ENCODE measurements around the gene PRLHR. TPM values are rescaled to one million over a fixed set of nuclear protein-coding genes. Genes with fewer than 3 reads are reported as not detected.

The PRLHR gene
- total RNA-seq, 2 experiments from 2014 or later, result not detected

- DNase-seq, result no peak
- Mint-ChIP-seq H3K27me3 (peaks cover 17% of the 10 kb centered on the region), H3K4me3 (no peak overlapping the region), H3K9me3 (no peaks in the 10 kb centered on the region), H3K27ac (no peak overlapping the region), H3K4me1 (peaks cover 8% of the 10 kb centered on the region), H3K36me3 (ENCODE audit: low read depth) (no peaks in the 10 kb centered on the region)
- CTCF ChIA-PET, result no interaction called here
- POLR2A ChIA-PET, result no interaction called here
Measured at GRCh38 chr10:118565301-118566075, 30.0 kb downstream of the PRLHR start.

- ChIA-PET POLR2A (no interaction called here), CTCF (no interaction called here)
- H3K4me3 Mint-ChIP-seq, result no peak overlapping the region
- peaks cover 8% of the 10 kb centered on the region for H3K4me1 Mint-ChIP-seq
- no peak for DNase-seq
- H3K27ac Mint-ChIP-seq, result no peak overlapping the region
- no peaks in the 10 kb centered on the region for H3K9me3 Mint-ChIP-seq
- no peaks in the 10 kb centered on the region for H3K36me3 Mint-ChIP-seq (ENCODE audit: low read depth)
- H3K27me3 Mint-ChIP-seq, result peaks cover 19% of the 10 kb centered on the region
Measured at GRCh38 chr10:118564652-118565051, 30.8 kb downstream of the PRLHR start.

- no peak for DNase-seq
- H3K27me3 Mint-ChIP-seq, result peaks cover 19% of the 10 kb centered on the region
- H3K36me3 Mint-ChIP-seq (ENCODE audit: low read depth), result no peaks in the 10 kb centered on the region
- H3K27ac Mint-ChIP-seq, result no peak overlapping the region
- H3K9me3 Mint-ChIP-seq, result no peaks in the 10 kb centered on the region
- H3K4me3 Mint-ChIP-seq, result no peak overlapping the region
- ChIA-PET CTCF (interaction anchor here (1.1 kb wide), 1 partner anchor 13 kb away, joined by 3 read pairs; no protein-coding TSS in a partner anchor), POLR2A (no interaction called here)
- H3K4me1 Mint-ChIP-seq, result peaks cover 7% of the 10 kb centered on the region
Measured at GRCh38 chr10:118564114-118564513, 31.3 kb downstream of the PRLHR start.

DNA sequence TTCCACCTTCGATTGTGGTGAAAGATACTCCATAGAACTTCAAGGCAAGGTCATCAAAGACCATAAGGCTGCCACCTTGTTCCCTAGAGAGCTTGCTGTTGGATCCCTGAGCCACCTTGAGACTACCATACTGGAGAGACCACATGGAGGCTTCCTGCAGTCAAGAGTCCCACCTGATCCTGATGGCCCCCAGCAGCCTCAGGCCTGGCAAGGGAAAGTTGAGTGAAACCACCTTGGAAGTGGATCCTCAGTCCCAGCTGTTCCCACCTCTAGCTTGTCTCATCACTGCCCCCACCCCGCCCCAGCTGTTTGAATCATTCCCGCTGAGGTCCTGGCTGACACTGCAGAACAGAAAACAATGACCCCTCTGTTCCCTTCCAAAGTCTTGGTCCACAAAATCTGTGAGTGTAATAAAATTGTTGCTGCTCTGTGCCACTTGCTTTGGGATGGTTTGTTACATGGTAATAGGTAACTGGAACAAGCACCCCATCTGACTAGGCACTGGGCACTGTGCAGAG lies 32.0 kb downstream of the PRLHR start:
- Mint-ChIP-seq H3K9me3 (no peaks in the 10 kb centered on the region), H3K27me3 (peaks cover 22% of the 10 kb centered on the region), H3K36me3 (ENCODE audit: low read depth) (no peaks in the 10 kb centered on the region), H3K27ac (no peak overlapping the region), H3K4me1 (peaks cover 2% of the 10 kb centered on the region), H3K4me3 (no peak overlapping the region)
- DNase-seq, result no peak
- POLR2A ChIA-PET, result no interaction called here
- CTCF ChIA-PET, result interaction anchor here (1.1 kb wide), 1 partner anchor 14 kb away, joined by 3 read pairs; no protein-coding TSS in a partner anchor

- H3K4me3 Mint-ChIP-seq, result no peak overlapping the region
- peaks cover 23% of the 10 kb centered on the region for H3K27me3 Mint-ChIP-seq
- ChIA-PET POLR2A (no interaction called here), CTCF (no interaction called here)
- H3K27ac Mint-ChIP-seq, result no peak overlapping the region
- no peak for DNase-seq
- no peaks in the 10 kb centered on the region for H3K9me3 Mint-ChIP-seq
- H3K36me3 Mint-ChIP-seq (ENCODE audit: low read depth), result no peaks in the 10 kb centered on the region
- H3K4me1 Mint-ChIP-seq, result no peaks in the 10 kb centered on the region
Measured at GRCh38 chr10:118562851-118563250, 32.6 kb downstream of the PRLHR start.

GRCh38 chr10:118557946-118558345 lies 37.5 kb downstream of the PRLHR start:
- Mint-ChIP-seq H3K27me3 (peaks cover 47% of the 10 kb centered on the region), H3K4me3 (no peak overlapping the region), H3K9me3 (no peaks in the 10 kb centered on the region), H3K4me1 (no peaks in the 10 kb centered on the region), H3K27ac (no peak overlapping the region), H3K36me3 (ENCODE audit: low read depth) (no peaks in the 10 kb centered on the region)
- DNase-seq, result no peak
- POLR2A ChIA-PET, result no interaction called here
- CTCF ChIA-PET, result interaction anchor here (0.8 kb wide), 1 partner anchor 15 kb away, joined by 3 read pairs; no protein-coding TSS in a partner anchor

DNA sequence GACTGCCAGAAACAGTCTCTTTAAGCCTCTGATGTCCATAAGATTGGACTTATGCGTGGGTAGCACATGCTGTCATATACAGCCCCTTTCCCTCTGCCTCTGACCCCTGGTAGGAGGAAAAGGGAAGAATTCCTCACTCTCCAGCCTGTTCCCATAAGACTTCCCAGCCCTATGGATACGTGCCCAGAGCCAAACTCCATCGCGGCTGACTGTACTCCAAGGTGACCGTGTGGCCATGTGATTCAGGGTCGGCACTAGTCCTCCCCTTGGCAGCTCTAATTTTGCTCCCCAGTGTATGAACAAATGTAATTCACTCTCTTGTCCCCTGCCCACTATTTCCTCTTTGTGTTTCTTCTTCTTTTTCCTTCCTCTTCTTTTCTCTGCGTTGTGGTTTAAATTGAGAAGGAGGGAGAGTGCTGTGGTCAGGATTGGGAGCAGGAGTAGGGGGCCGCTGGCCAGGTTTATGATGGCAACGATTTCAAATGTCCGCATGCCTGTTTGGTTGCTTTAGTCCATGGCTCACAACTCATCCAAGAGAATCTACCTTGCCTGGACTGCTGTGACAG lies 43.8 kb downstream of the PRLHR start:
- ChIA-PET CTCF (no interaction called here), POLR2A (no interaction called here)

DNA sequence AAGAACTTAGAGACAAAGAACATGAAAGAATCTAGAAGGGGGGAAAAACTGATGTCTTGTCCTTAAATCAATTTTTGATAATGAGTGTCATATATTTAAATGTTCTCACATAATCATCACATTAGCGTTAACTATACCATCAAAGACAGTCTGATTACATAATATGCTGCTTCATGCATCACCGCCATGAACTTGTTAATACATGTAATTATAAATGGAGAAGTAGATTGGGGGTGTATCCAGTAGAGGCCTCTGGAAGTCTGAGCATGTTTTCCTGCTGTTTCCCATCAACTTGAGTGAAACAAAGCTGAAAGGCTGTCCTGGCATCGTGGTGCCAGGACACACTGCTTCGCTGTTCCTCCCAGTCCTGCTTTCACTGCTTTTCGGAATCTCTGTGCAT lies 48.2 kb downstream of the PRLHR start:
- ChIA-PET CTCF (no interaction called here), POLR2A (no interaction called here)
- no peak for DNase-seq
- H3K27me3 Mint-ChIP-seq, result peaks cover 29% of the 10 kb centered on the region
- no peaks in the 10 kb centered on the region for H3K36me3 Mint-ChIP-seq (ENCODE audit: low read depth)
- no peak overlapping the region for H3K4me3 Mint-ChIP-seq
- H3K4me1 Mint-ChIP-seq, result no peaks in the 10 kb centered on the region
- no peaks in the 10 kb centered on the region for H3K9me3 Mint-ChIP-seq
- H3K27ac Mint-ChIP-seq, result no peak overlapping the region

More for the DNA sequence above, 43.8 kb downstream of the PRLHR start:
- Mint-ChIP-seq H3K36me3 (ENCODE audit: low read depth) (no peaks in the 10 kb centered on the region), H3K4me3 (no peak overlapping the region), H3K27ac (no peak overlapping the region), H3K27me3 (peaks cover 46% of the 10 kb centered on the region), H3K4me1 (no peaks in the 10 kb centered on the region), H3K9me3 (no peaks in the 10 kb centered on the region)
- DNase-seq, result no peak

- Mint-ChIP-seq H3K27me3 (peaks cover 27% of the 10 kb centered on the region), H3K9me3 (no peaks in the 10 kb centered on the region), H3K36me3 (ENCODE audit: low read depth) (no peaks in the 10 kb centered on the region), H3K4me3 (no peak overlapping the region), H3K4me1 (no peaks in the 10 kb centered on the region), H3K27ac (no peak overlapping the region)
- ChIA-PET CTCF (no interaction called here), POLR2A (no interaction called here)
- DNase-seq, result no peak
Measured at GRCh38 chr10:118546479-118546878, 49.0 kb downstream of the PRLHR start.

GRCh38 chr10:118545381-118545780 lies 50.1 kb downstream of the PRLHR start:
- POLR2A ChIA-PET, result no interaction called here
- CTCF ChIA-PET, result no interaction called here
- no peaks in the 10 kb centered on the region for H3K9me3 Mint-ChIP-seq
- H3K4me1 Mint-ChIP-seq, result no peaks in the 10 kb centered on the region
- H3K4me3 Mint-ChIP-seq, result no peak overlapping the region
- H3K36me3 Mint-ChIP-seq (ENCODE audit: low read depth), result no peaks in the 10 kb centered on the region
- H3K27ac Mint-ChIP-seq, result no peak overlapping the region
- no peak for DNase-seq
- peaks cover 29% of the 10 kb centered on the region for H3K27me3 Mint-ChIP-seq

- CTCF ChIA-PET, result interaction anchor here (0.8 to 1.6 kb wide), 3 partner anchors 20 to 85 kb away, joined by 3 to 4 read pairs (median 4); no protein-coding TSS in a partner anchor
- H3K27ac Mint-ChIP-seq, result no peak overlapping the region
- no peak overlapping the region for H3K4me3 Mint-ChIP-seq
- H3K4me1 Mint-ChIP-seq, result no peaks in the 10 kb centered on the region
- peaks cover 29% of the 10 kb centered on the region for H3K27me3 Mint-ChIP-seq
- H3K9me3 Mint-ChIP-seq, result no peaks in the 10 kb centered on the region
- no peaks in the 10 kb centered on the region for H3K36me3 Mint-ChIP-seq (ENCODE audit: low read depth)
- no peak for DNase-seq
- POLR2A ChIA-PET, result no interaction called here
Measured at GRCh38 chr10:118544401-118544948, 51.0 kb downstream of the PRLHR start.

DNA sequence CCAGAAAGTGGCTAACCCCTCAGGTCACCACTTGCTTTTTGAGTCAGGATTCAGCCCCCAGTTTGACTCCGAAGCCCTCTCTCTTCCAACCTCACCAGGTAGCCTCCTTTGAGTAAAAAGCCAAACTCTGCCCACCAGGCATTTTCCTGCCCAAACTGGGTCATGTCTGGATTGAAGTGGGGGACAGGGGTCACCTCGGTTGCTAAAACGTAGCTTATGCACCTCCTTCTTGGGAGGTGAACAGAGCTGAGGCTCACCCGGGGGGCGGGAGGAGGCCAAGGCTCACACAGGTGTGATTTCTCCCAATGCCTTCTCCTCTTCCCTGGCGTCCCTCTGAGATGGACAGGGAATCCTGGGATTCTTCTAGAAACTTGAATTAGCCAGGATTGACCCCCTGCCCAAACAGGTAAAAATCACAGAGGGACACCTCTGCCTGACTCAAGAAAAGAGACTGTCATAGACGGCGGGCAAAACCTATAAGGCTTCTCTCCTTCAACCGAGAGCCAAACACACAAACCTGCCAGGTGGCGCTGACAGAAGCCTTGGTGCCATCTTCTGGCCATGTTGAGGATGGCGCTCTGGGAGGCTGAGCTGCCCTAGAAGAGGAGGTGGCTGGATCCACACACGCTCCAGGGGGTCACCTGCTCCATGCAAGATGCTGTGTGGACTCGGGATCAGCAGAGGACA lies 51.6 kb downstream of the PRLHR start:
- POLR2A ChIA-PET, result no interaction called here
- CTCF ChIA-PET, result interaction anchor here (0.8 to 1.6 kb wide), 5 partner anchors 14 to 176 kb away, joined by 3 to 4 read pairs (median 3); no protein-coding TSS in a partner anchor
- Mint-ChIP-seq H3K27me3 (peaks cover 32% of the 10 kb centered on the region), H3K4me3 (no peak overlapping the region), H3K4me1 (no peaks in the 10 kb centered on the region), H3K36me3 (ENCODE audit: low read depth) (no peaks in the 10 kb centered on the region), H3K27ac (no peak overlapping the region), H3K9me3 (no peaks in the 10 kb centered on the region)
- DNase-seq, result peak; percentile 58

DNA sequence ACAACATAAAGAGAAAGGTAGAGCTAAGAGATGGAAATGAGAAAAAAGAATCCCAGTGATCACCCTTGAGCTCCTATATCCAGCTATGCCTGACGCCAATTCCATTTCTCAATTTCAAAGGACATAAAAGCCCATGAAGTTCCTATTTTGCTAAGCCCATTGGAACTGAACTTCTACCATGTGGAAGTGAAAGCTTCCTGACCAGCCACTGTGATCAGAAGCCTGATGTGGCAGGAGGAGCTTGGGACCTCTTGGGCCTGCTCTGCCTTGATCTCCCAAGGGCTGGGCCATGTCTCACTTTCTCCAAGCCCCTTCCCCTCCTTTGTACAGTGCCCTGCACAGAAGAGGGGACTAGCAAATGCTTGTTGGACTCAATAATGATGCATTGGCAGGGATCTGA lies 52.7 kb downstream of the PRLHR start:
- no peak for DNase-seq
- CTCF ChIA-PET, result interaction anchor here (0.9 to 1.6 kb wide), 3 partner anchors 15 to 175 kb away, joined by 3 to 4 read pairs (median 3); no protein-coding TSS in a partner anchor
- peaks cover 39% of the 10 kb centered on the region for H3K27me3 Mint-ChIP-seq
- H3K9me3 Mint-ChIP-seq, result no peaks in the 10 kb centered on the region
- no peaks in the 10 kb centered on the region for H3K36me3 Mint-ChIP-seq (ENCODE audit: low read depth)
- H3K27ac Mint-ChIP-seq, result no peak overlapping the region
- no peak overlapping the region for H3K4me3 Mint-ChIP-seq
- POLR2A ChIA-PET, result no interaction called here
- H3K4me1 Mint-ChIP-seq, result no peaks in the 10 kb centered on the region
